IMR-90 (cell line): ENCODE data around the gene PLCL1.

Source experiments
- BHLHE40 ChIP-seq: fragments of 150-350 bp; IDR thresholded peaks from 2 replicates; pipeline ENCODE4 v1.6.1; 2016; ENCODE audit warnings: mild to moderate bottlenecking, low read depth, low read length
- CEBPB ChIP-seq: IDR thresholded peaks from 2 replicates; pipeline ENCODE4 v1.6.1; 2012; ENCODE audit warnings: low read depth, low read length, improper control_type of control experiment
- CTCF ChIP-seq: conservative IDR thresholded peaks from 2 replicates; pipeline ENCODE4 v1.5.1; 2012; ENCODE audit warnings: mild to moderate bottlenecking, low read depth, low read length, improper control_type of control experiment
- NFE2L2 ChIP-seq: fragments of 150-350 bp; IDR thresholded peaks from 2 replicates; pipeline ENCODE4 v1.6.1; 2016; ENCODE audit warnings: low read depth, mild to moderate bottlenecking, low read length
- POLR2A ChIP-seq: IDR thresholded peaks from 2 replicates; pipeline ENCODE4 v1.6.1; 2012; ENCODE audit warnings: mild to moderate bottlenecking, low read depth, low read length
- RAD21 ChIP-seq: IDR thresholded peaks from 2 replicates; pipeline ENCODE4 v1.6.1; 2012; ENCODE audit warnings: low read length, improper control_type of control experiment
- RFX5 ChIP-seq: IDR thresholded peaks from 2 replicates; pipeline ENCODE4 v1.8.0; 2012; ENCODE audit warnings: low read depth, mild to moderate bottlenecking, low read length, moderate library complexity

- TF ChIP-seq CTCF (no peak), POLR2A (no peak), RFX5 (no peak), NFE2L2 (no peak), RAD21 (no peak), BHLHE40 (no peak), CEBPB (no peak)
Measured at GRCh38 chr2:197913084-197913483, 108.7 kb downstream of the PLCL1 start.
